ENCODE data around the gene SDF4.
"Not testable (repeated sequence)": the region's sequence is repeated elsewhere in the genome, so short reads cannot be mapped to it uniquely, and the experiment has no call there.

Gene SDF4

DNA sequence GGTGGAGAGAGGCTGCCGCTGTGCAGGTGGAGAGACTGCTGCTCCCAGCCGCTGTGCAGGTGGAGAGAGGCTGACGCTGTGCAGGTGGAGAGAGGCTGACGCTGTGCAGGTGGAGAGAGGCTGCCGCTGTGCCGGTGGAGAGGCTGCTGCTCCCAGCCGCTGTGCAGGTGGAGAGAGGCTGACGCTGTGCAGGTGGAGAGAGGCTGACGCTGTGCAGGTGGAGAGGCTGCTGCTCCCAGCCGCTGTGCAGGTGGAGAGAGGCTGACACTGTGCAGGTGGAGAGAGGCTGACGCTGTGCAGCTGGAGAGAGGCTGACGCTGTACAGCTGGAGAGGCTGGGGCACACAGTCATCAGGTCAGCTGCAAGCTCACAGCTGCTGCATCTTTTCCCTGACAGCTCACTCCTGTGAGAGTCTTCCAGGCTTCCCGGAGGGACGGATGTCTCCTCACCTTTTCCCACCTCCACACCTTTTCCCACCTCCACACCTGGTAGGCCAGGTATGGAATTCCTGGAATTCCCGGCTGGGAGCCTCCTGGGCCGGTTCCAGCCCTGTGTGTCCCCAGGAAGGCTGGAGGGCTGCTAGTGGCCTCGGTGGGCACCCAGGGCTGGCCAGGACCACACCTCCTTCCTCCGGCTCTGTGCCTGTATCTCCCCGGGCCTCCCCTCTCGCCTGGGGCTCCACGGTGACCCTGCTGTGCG is 55.6 kb downstream of the SDF4 start:
- not testable (repeated sequence) for DNase-seq

DNA sequence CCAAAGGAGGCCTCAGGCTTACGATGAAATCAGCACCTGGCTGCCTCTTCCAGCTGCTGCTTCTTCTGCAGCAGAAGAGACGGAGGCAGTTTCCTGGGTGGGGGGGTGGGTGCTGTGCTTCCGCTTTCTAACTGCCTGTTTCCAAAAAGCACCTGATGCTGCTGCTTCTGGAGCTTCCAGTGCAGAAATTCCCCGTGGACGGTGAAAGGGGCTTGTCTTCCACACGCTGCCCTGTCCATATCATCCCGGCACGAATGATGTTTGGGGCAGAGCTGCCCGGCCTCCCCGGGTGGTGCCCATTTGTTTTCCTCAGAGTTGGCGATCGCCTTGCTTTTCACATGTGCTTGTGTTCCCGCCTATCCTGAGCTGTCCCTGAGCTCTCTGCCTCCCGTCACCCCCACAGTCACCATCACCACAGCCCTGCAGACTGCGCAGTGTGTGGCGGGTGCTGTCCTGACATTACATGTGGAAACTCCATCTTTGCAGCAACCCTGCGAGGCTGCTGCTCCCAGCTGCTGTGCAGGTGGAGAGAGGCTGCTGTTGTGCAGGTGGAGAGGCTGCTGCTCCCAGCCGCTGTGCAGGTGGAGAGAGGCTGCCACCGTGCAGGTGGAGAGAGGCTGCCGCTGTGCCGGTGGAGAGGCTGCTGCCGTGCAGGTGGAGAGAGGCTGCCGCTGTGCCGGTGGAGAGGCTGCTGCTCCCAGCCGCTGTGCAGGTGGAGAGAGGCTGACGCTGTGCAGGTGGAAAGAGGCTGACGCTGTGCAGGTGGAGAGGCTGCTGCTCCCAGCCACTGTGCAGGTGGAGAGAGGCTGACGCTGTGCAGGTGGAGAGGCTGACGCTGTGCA is 56.4 kb downstream of the SDF4 start:
- DNase-seq: no peak

- no peak for DNase-seq
Observed at GRCh38 chr1:1173793-1174415, 57.9 kb downstream of the SDF4 start, which contains the start of gene TTLL10. TTLL10 (plus strand) TSS chr1:1173880; CDS start chr1:1179216, 5,336 bp downstream.

DNA sequence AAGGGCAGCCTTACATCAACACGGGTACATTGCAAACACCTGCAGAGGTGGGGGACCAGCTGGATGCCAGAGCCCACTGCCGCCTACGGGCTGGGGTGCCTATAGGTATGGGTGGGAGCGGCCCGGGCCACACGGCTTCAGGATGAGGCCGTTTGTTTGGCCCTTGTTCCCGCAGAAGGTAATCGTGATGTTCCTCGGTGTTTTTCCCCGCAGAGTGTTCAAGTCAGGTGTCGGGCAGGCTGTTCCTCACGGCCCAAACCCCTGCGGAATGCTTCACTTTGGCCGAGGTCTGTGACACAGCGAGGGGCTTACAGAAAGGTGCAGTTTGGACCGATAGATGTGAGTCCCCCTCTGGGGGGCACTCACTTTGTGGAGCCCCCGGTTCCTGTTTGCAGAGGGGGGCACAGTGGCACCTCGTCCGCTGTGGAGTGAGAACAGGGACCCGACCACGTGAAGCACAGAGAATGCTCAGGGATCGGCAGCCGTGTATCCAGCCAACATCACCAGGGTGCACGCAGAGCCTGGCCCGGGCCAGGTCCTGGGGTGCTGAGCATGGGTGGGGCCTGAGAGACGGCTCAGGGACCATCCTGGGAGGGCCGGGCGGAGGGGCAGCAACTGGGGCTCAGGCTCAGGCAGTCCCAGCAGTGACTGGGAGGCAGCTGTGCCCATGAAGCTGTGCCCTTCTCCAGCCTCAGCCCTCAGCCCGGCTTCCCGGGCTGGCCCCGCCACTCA is 58.6 kb downstream of the SDF4 start:
- no peak for DNase-seq

- no peak for DNase-seq
Observed at GRCh38 chr1:1171546-1172340, 60.1 kb downstream of the SDF4 start.

DNA sequence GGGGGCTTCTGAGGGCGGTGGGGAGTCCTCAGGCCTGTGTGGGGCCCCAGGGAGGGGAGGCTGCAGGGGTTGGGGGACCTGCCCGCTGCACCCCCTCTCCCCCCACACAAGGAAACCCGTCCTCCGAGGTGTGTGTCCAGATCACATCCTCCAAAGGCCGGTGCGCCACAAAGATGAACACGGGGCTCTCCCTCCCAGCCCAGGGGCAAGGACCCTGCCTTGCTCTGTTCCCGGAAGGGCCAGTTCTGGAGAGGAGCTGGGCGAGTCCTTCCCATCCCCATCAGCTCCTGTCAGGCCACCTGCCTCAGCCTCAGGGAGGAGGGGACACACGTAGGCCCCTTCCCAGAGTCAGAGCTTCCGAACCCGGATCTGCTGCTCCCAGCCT is 60.6 kb downstream of the SDF4 start:
- no peak for DNase-seq

- no peak for DNase-seq
Observed at GRCh38 chr1:1170215-1171091, 61.3 kb downstream of the SDF4 start.

DNA sequence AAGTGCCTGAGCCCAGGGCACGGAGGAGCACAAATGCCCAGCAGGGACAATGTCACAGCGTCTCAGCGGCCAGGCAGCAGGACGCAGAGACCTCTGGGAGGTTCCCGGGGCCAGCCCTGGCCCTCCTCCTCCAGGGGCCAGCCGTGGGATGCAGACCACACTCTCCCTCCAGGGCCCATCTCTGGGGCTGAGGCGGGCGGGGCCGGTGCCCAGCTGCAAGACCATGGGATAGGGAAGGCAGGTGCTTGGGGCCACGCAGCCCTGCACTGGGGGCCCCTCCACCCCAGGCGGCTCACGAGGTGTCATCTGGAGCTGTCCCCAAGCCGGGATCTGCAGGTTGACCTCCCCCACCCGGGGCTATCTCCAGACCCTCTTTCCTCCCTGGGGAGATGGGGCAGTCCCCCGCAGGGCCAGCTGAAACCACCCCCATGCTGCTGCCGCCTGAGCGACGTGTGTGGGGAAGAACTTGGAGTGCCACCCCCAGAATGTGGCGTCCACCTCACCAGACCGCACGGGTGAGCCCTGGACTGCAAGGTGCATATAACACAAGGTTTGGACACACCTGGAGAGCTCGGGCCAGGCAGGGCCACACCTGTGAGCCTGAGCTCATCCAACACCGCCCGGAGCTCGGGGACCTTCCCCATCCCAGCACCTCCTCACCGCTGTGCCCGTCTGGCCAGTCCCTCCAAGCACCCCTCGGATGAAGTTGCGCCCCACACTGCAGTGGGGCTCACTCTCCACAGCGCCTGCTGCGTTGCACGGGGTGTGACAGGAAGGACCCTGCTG is 62.2 kb downstream of the SDF4 start:
- DNase-seq: no peak

- DNase-seq: no peak
Observed at GRCh38 chr1:1168451-1169411, 63.1 kb downstream of the SDF4 start.

GRCh38 chr1:1167841-1168450 is 63.9 kb downstream of the SDF4 start:
- DNase-seq: no peak

GRCh38 chr1:1167398-1167821 is 64.4 kb downstream of the SDF4 start:
- DNase-seq: no peak
